SK-N-SH (cell line): ENCODE data around the gene ATE1. TPM values are rescaled to one million over a fixed set of nuclear protein-coding genes. Genes with fewer than 3 reads are reported as not detected.

Source experiments
- CTCF ChIA-PET: fragments of 300-600, 350-600 bp; formaldehyde crosslinking; extraction: SDS; loops from one replicate; lab custom pipeline; 2021; lab: Yijun Ruan, JAX
- POLR2A ChIA-PET: fragments of 350-600 bp; sonication (Branson Sonifier 250); formaldehyde crosslinking; extraction: SDS; loops from one replicate; lab custom pipeline; 2020; ENCODE audit warnings: antibody characterized with exemption, inconsistent platforms; lab: Yijun Ruan, JAX
- DNase-seq: peaks from one replicate; pipeline ENCODE4 v3.0.0; 2012
- H2AFZ ChIP-seq: fragments of 200-600 bp; sonication (generic); 2 replicates; pipeline ENCODE4 v1.8.1; 2016; ENCODE audit warnings: antibody characterized with exemption, mild to moderate bottlenecking, low read depth
- H3F3A ChIP-seq: fragments of 200-600 bp; sonication (generic); replicated peaks from 2 replicates; pipeline ENCODE3; 2016; ENCODE audit warnings: antibody characterized with exemption, mild to moderate bottlenecking; ENCODE audit not compliant: insufficient read depth
- H3K27ac ChIP-seq, 2 experiments: fragments of 200-500 bp in 1 of 2; fragments of 200-600 bp in 1 of 2; sonication (Bioruptor generic) in 1 of 2; sonication (generic), shearing (Covaris generic) in 1 of 2; 2 replicates each; pipeline versions ENCODE4 v1.5.1 to v1.6.1; 2014 to 2016; ENCODE audit warnings: low read depth in 2 of 2, inconsistent platforms in 1 of 2, low read length in 1 of 2, mild to moderate bottlenecking in 1 of 2, mixed read lengths in 1 of 2
- H3K27me3 ChIP-seq: fragments of 200-600 bp; sonication (generic), shearing (Covaris generic); 2 replicates; pipeline ENCODE4 v1.6.1; 2016; ENCODE audit warnings: mixed run types; ENCODE audit not compliant: insufficient read depth
- H3K36me3 ChIP-seq, 2 experiments: fragments of 200-500 bp in 1 of 2; fragments of 200-600 bp in 1 of 2; sonication (Bioruptor generic) in 1 of 2; sonication (generic) in 1 of 2; replicated peaks in 1 of 2; 2 replicates each; pipeline versions ENCODE3 to v1.5.1; 2014 to 2016; ENCODE audit warnings: low read length in 1 of 2, mild to moderate bottlenecking in 1 of 2; ENCODE audit not compliant: insufficient read depth in 2 of 2, control insufficient read depth in 1 of 2
- H3K4me1 ChIP-seq, 2 experiments: fragments of 200-500 bp in 1 of 2; fragments of 200-600 bp in 1 of 2; sonication (Bioruptor generic) in 1 of 2; sonication (generic), shearing (Covaris generic) in 1 of 2; 2 replicates each; pipeline versions ENCODE4 v1.5.1 to v1.6.1; 2014 to 2016; ENCODE audit warnings: low read depth in 1 of 2, low read length in 1 of 2, mixed run types in 1 of 2; ENCODE audit not compliant: insufficient read depth in 2 of 2, control insufficient read depth in 1 of 2
- H3K4me2 ChIP-seq: fragments of 200-600 bp; sonication (generic), shearing (Covaris generic); 2 replicates; pipeline ENCODE4 v1.6.1; 2017; ENCODE audit warnings: mixed run types
- H3K4me3 ChIP-seq, 2 experiments: fragments of 200-500 bp in 1 of 2; fragments of 200-600 bp in 1 of 2; sonication (Bioruptor generic) in 1 of 2; sonication (generic), shearing (Covaris generic) in 1 of 2; 2 replicates each; pipeline versions ENCODE4 v1.5.1 to v1.8.1; 2014 to 2016; ENCODE audit warnings: low read depth in 2 of 2, inconsistent platforms in 1 of 2, low read length in 1 of 2, mild to moderate bottlenecking in 1 of 2, mixed read lengths in 1 of 2, moderate library complexity in 1 of 2
- H3K79me2 ChIP-seq: fragments of 200-600 bp; sonication (generic); 2 replicates; pipeline ENCODE4 v1.8.1; 2017; ENCODE audit warnings: mild to moderate bottlenecking; ENCODE audit not compliant: insufficient read depth
- H3K9ac ChIP-seq: fragments of 200-600 bp; sonication (generic); 2 replicates; pipeline ENCODE4 v1.6.1; 2017; ENCODE audit warnings: mixed run types
- H3K9me2 ChIP-seq: fragments of 200-600 bp; sonication (generic); 2 replicates; pipeline ENCODE4 v1.6.1; 2017; ENCODE audit warnings: mixed run types
- H3K9me3 ChIP-seq: fragments of 200-600 bp; sonication (generic); 2 replicates; pipeline ENCODE4 v1.6.1; 2017; ENCODE audit warnings: mixed run types, mild to moderate bottlenecking, moderate library complexity
- H4K20me1 ChIP-seq: fragments of 200-600 bp; sonication (generic); 2 replicates; pipeline ENCODE4 v1.6.1; 2017; ENCODE audit warnings: mild to moderate bottlenecking, mixed run types; ENCODE audit not compliant: insufficient read depth
- ELF1 ChIP-seq: IDR thresholded peaks from 2 replicates; pipeline ENCODE4 v1.4.0; 2012
- EZH2phosphoT487 ChIP-seq: fragments of 200-600 bp; sonication (generic); IDR thresholded peaks from 2 replicates; pipeline ENCODE4 v1.6.1; 2017; ENCODE audit warnings: low read depth, mixed run types, mild to moderate bottlenecking, antibody characterized with exemption, moderate library complexity, borderline replicate concordance
- FOSL2 ChIP-seq: IDR thresholded peaks from 2 replicates; pipeline ENCODE4 v1.4.0; 2012; ENCODE audit warnings: low read depth, mild to moderate bottlenecking, moderate library complexity, borderline replicate concordance
- GABPA ChIP-seq: IDR thresholded peaks from 2 replicates; pipeline ENCODE4 v1.4.0; 2012; ENCODE audit warnings: low read depth, mild to moderate bottlenecking
- JUND ChIP-seq: IDR thresholded peaks from 2 replicates; pipeline ENCODE4 v1.4.0; 2012
- NFIC ChIP-seq: IDR thresholded peaks from 2 replicates; pipeline ENCODE4 v1.4.0; 2012; ENCODE audit warnings: borderline replicate concordance
- NRF1 ChIP-seq: IDR thresholded peaks from 2 replicates; pipeline ENCODE4 v1.6.1; 2012; ENCODE audit warnings: low read depth, mild to moderate bottlenecking, low read length
- RCOR1 ChIP-seq: fragments of 150-350 bp; IDR thresholded peaks from 2 replicates; pipeline ENCODE4 v1.6.1; 2017; ENCODE audit warnings: antibody characterized with exemption, low read length
- REST ChIP-seq: IDR thresholded peaks from 2 replicates; pipeline ENCODE4 v1.6.1; 2012; ENCODE audit warnings: mild to moderate bottlenecking, low read depth, low read length, moderate library complexity
- RFX5 ChIP-seq: IDR thresholded peaks from 2 replicates; pipeline ENCODE4 v1.6.1; 2012; ENCODE audit warnings: mild to moderate bottlenecking, improper control_type of control experiment, low read length
- RXRA ChIP-seq: IDR thresholded peaks from 2 replicates; pipeline ENCODE4 v1.4.0; 2012; ENCODE audit warnings: low read depth, mild to moderate bottlenecking, borderline replicate concordance
- SIN3A ChIP-seq: IDR thresholded peaks from 2 replicates; pipeline ENCODE4 v1.6.1; 2012; ENCODE audit warnings: low read depth, mild to moderate bottlenecking, low read length, moderate library complexity, borderline replicate concordance
- SMC3 ChIP-seq: IDR thresholded peaks from 2 replicates; pipeline ENCODE4 v1.6.1; 2012; ENCODE audit warnings: low read depth, low read length, improper control_type of control experiment
- TAF1 ChIP-seq: IDR thresholded peaks from 2 replicates; pipeline ENCODE4 v1.6.1; 2012; ENCODE audit warnings: low read depth, mild to moderate bottlenecking, low read length, moderate library complexity, borderline replicate concordance
- TCF12 ChIP-seq: IDR thresholded peaks from 2 replicates; pipeline ENCODE4 v1.4.0; 2012
- TEAD4 ChIP-seq: IDR thresholded peaks from 2 replicates; pipeline ENCODE4 v1.4.0; 2012; ENCODE audit warnings: mild to moderate bottlenecking, borderline replicate concordance; ENCODE audit not compliant: insufficient read depth
- YY1 ChIP-seq: IDR thresholded peaks from 2 replicates; pipeline ENCODE4 v1.4.0; 2012; ENCODE audit warnings: low read depth, mild to moderate bottlenecking
- WGBS: methylation state at CpG from one replicate; pipeline ENCODE4 v1.1.6; 2017; ENCODE audit warnings: low lambda C conversion rate; 5-methylcytosine and 5-hydroxymethylcytosine counted together
- polyA plus RNA-seq, 3 experiments: library from polyadenylated mRNA; depleted of rRNA; stranded (reverse); fragments of >200 nt; gene quantifications; 2 replicates each; pipeline ENCODE4 v1.2.3, GENCODE V29; 2012
- TF ChIP-seq, protein P1 (sequence below): IDR thresholded peaks from 2 replicates; pipeline ENCODE4 v1.4.0; 2012; ENCODE audit warnings: low read depth, borderline replicate concordance
- TF ChIP-seq, protein P2 (sequence below): IDR thresholded peaks from 2 replicates; pipeline ENCODE4 v1.4.0; 2012; ENCODE audit warnings: low read depth, borderline replicate concordance

ATE1 gene
- polyA plus RNA-seq, 1 of the 3 experiments (the other 2 are of a cell fraction), result 6.3 TPM

DNA sequence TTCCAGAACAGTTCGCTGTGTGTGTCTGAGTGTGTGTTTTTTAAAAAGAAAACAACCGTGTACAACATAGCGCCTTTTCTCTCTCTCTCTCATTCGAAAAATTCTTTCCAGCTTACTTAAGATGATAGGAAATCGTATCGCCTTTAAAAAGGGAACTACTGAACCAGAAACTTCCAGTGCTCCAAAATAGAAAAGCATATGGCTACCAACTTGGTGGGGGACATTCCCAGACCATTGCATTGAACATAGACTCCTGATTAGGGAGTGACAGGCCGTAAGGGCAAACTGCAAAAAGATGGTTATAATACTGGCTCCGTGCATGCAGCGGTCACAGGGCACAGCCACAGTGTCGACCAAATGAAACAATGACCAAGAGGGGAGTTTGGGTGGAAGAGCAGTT, 235.2 kb downstream of the ATE1 start:
- no peak for TF ChIP-seq RCOR1
- no peak for TF ChIP-seq EZH2phosphoT487
- TF ChIP-seq GABPA, result no peak
- TF ChIP-seq FOSL2, result no peak
- TF ChIP-seq NRF1, result no peak
- no peak for TF ChIP-seq TCF12
- TF ChIP-seq JUND, result no peak
- TF ChIP-seq, protein P1, sequence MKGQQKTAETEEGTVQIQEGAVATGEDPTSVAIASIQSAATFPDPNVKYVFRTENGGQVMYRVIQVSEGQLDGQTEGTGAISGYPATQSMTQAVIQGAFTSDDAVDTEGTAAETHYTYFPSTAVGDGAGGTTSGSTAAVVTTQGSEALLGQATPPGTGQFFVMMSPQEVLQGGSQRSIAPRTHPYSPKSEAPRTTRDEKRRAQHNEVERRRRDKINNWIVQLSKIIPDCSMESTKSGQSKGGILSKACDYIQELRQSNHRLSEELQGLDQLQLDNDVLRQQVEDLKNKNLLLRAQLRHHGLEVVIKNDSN, result no peak
- TF ChIP-seq YY1, result no peak
- no peak for TF ChIP-seq NFIC
- TF ChIP-seq REST, result no peak
- TF ChIP-seq, protein P2, sequence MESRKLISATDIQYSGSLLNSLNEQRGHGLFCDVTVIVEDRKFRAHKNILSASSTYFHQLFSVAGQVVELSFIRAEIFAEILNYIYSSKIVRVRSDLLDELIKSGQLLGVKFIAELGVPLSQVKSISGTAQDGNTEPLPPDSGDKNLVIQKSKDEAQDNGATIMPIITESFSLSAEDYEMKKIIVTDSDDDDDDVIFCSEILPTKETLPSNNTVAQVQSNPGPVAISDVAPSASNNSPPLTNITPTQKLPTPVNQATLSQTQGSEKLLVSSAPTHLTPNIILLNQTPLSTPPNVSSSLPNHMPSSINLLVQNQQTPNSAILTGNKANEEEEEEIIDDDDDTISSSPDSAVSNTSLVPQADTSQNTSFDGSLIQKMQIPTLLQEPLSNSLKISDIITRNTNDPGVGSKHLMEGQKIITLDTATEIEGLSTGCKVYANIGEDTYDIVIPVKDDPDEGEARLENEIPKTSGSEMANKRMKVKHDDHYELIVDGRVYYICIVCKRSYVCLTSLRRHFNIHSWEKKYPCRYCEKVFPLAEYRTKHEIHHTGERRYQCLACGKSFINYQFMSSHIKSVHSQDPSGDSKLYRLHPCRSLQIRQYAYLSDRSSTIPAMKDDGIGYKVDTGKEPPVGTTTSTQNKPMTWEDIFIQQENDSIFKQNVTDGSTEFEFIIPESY, result no peak
- TF ChIP-seq TAF1, result no peak
- TF ChIP-seq RFX5, result no peak
- TF ChIP-seq RXRA, result no peak
- no peak for TF ChIP-seq SIN3A
- TF ChIP-seq SMC3, result no peak
- no peak for TF ChIP-seq TEAD4
- no peak for TF ChIP-seq ELF1
- Histone ChIP-seq H3K4me3 (no peak overlapping the region), H3K4me2 (no peak overlapping the region), H3K79me2 (no peaks in the 10 kb centered on the region), H2AFZ (no peak overlapping the region), H3K4me1 (peaks cover 0 to 25% of the 10 kb centered on the region in 2 experiments; a peak in 2 of 4 replicates), H3K9me2 (no peaks in the 10 kb centered on the region), H3K36me3 (no peaks in the 10 kb centered on the region), H3K9ac (no peak overlapping the region), H3K27ac (no peak overlapping the region), H3K27me3 (no peaks in the 10 kb centered on the region), H4K20me1 (no peaks in the 10 kb centered on the region), H3K9me3 (no peaks in the 10 kb centered on the region), H3F3A (no peaks in the 10 kb centered on the region)
- 71% methylated on average over 10 of the region's 10 CpGs for WGBS
- no peak for DNase-seq
- ChIA-PET CTCF (interaction anchor here (1.0 to 2.3 kb wide), 5 partner anchors 10 to 84 kb away, joined by 3 to 8 read pairs (median 3); no protein-coding TSS in a partner anchor), POLR2A (no interaction called here)
